Uterus (tissue), 4 donors: ENCODE data around the gene ITGB8. TPM values are rescaled to one million over a fixed set of nuclear protein-coding genes. Genes with fewer than 3 reads are reported as not detected.

Experiments
- DNase-seq, 2 donors: peaks; one replicate each; pipeline ENCODE4 v3.0.0-alpha.2; 2019 to 2020
- H3K27ac ChIP-seq, 2 donors: fragments of 200-600 bp; sonication (generic); 1 replicate in 1 of 2; 2 replicates in 1 of 2; pipeline ENCODE4 v1.5.1; 2016 to 2018
- H3K27me3 ChIP-seq, 2 donors: fragments of 200-600 bp; sonication (generic); one replicate each; pipeline ENCODE4 v1.5.1; 2018 to 2019; ENCODE audit warnings: control low read depth in 1 of 2
- H3K36me3 ChIP-seq, 2 donors: fragments of 200-600 bp; sonication (generic); one replicate each; pipeline ENCODE4 v1.5.1; 2019; ENCODE audit warnings: control low read depth in 1 of 2
- H3K4me1 ChIP-seq, 2 donors: fragments of 200-600 bp; sonication (generic); one replicate each; pipeline ENCODE4 v1.5.1; 2018 to 2019; ENCODE audit warnings: control low read depth in 1 of 2
- H3K4me3 ChIP-seq, 2 donors: fragments of 200-600 bp; sonication (generic); 1 replicate in 1 of 2; 2 replicates in 1 of 2; pipeline ENCODE4 v1.5.1; 2018 to 2019; ENCODE audit warnings: mild to moderate bottlenecking in 1 of 2
- H3K9me3 ChIP-seq, 2 donors: fragments of 200-600 bp; sonication (generic); one replicate each; pipeline ENCODE4 v1.5.1; 2019; ENCODE audit warnings: control low read depth in 1 of 2
- CTCF ChIP-seq, 4 experiments: fragments of 200-600 bp in 2 of 4; fragments of 450-650 bp in 2 of 4; sonication (generic) in 2 of 4; IDR thresholded peaks; one replicate each; pipeline ENCODE4 v1.5.1; 2016 to 2019; ENCODE audit warnings: antibody characterized with exemption in 4 of 4, mild to moderate bottlenecking in 2 of 4, moderate library complexity in 1 of 4
- POLR2A ChIP-seq, 2 donors: fragments of 450-650 bp; IDR thresholded peaks; one replicate each; pipeline ENCODE4 v1.6.1; 2016; ENCODE audit warnings: antibody characterized with exemption in 2 of 2, mild to moderate bottlenecking in 1 of 2, moderate library complexity in 1 of 2
- intact Hi-C: fragments of 100-400 bp; cut with DNase I; formaldehyde crosslinking; loops from one replicate; pipeline ENCODE4 v1.15.1; 2023; ENCODE audit warnings: low total_unique reads
- small RNA-seq: library from RNA; depleted of rRNA; stranded (forward); fragments of <200 nt; gene quantifications from one replicate; pipeline ENCODE3, GENCODE V24; 2016
- total RNA-seq, 4 donors: library from RNA; depleted of rRNA in 3 of 4; stranded (reverse); fragments of >200 nt in 3 of 4; gene quantifications; one replicate each; pipeline versions ENCODE4 v1.1.0 to v1.2.4, GENCODE V29; 2014 to 2023
- donor health status: DM: yes; HTN: yes; CAD: no.

The ITGB8 gene
- total RNA-seq, 4 donors from 2014 or later: 9.1 to 74.8 (median 27.6) TPM

- H3K4me3 ChIP-seq: no peak overlapping the region
- H3K4me1 ChIP-seq: no peaks in the 10 kb centered on the region
- no peaks in the 10 kb centered on the region for H3K9me3 ChIP-seq
- no peak overlapping the region for H3K27ac ChIP-seq
- intact Hi-C loops: no loop called here
- DNase-seq: no peak
- TF ChIP-seq CTCF (IDR thresholded peaks at IDR 0.05): no peak
- TF ChIP-seq POLR2A (IDR thresholded peaks at IDR 0.05): no peak
- no peaks in the 10 kb centered on the region for H3K27me3 ChIP-seq
- H3K36me3 ChIP-seq: no peaks in the 10 kb centered on the region
These were observed 123.5 kb downstream of the ITGB8 start for GRCh38 chr7:20454202-20454601.

GRCh38 chr7:20456701-20457100 is 126.0 kb downstream of the ITGB8 start:
- no peaks in the 10 kb centered on the region for H3K4me1 ChIP-seq
- no peak overlapping the region for H3K27ac ChIP-seq
- TF ChIP-seq CTCF (IDR thresholded peaks at IDR 0.05) (no peak), POLR2A (IDR thresholded peaks at IDR 0.05) (no peak)
- H3K36me3 ChIP-seq: no peaks in the 10 kb centered on the region
- no peak overlapping the region for H3K4me3 ChIP-seq
- H3K27me3 ChIP-seq: no peaks in the 10 kb centered on the region
- no peaks in the 10 kb centered on the region for H3K9me3 ChIP-seq
- no peak for DNase-seq
- intact Hi-C loops: no loop called here

DNA sequence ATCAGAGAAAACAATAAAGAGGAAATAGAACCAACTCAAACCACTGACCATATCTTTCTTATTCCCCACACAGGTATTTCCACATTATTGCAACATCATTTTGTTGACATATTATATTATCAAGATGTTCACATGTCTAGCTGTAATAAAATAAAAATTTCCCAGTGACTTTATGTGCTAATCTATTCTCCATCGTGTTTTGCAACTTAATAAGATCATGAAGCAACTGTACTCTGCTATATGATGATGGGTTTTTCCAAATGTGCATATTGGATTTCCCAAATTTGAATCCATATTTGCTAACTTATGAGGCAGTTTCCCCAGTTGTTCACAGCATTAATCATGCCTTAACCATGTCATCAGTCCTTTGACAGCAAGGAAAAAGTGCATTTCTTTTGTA is 127.8 kb downstream of the ITGB8 start:
- intact Hi-C loops: no loop called here
- no peak overlapping the region for H3K4me3 ChIP-seq
- no peak overlapping the region for H3K27ac ChIP-seq
- H3K36me3 ChIP-seq: no peaks in the 10 kb centered on the region
- no peaks in the 10 kb centered on the region for H3K4me1 ChIP-seq
- DNase-seq: no peak
- no peaks in the 10 kb centered on the region for H3K27me3 ChIP-seq
- H3K9me3 ChIP-seq: no peaks in the 10 kb centered on the region
- TF ChIP-seq POLR2A (IDR thresholded peaks at IDR 0.05): no peak
- TF ChIP-seq CTCF (IDR thresholded peaks at IDR 0.05): no peak

- no peaks in the 10 kb centered on the region for H3K27me3 ChIP-seq
- H3K4me3 ChIP-seq: no peak overlapping the region
- H3K27ac ChIP-seq: no peak overlapping the region
- TF ChIP-seq CTCF (IDR thresholded peaks at IDR 0.05) (no peak), POLR2A (IDR thresholded peaks at IDR 0.05) (no peak)
- no peaks in the 10 kb centered on the region for H3K4me1 ChIP-seq
- no peak for DNase-seq
- no peaks in the 10 kb centered on the region for H3K36me3 ChIP-seq
- H3K9me3 ChIP-seq: no peaks in the 10 kb centered on the region
- intact Hi-C loops: no loop called here
These were observed 128.7 kb downstream of the ITGB8 start for GRCh38 chr7:20459419-20459818.

GRCh38 chr7:20464891-20465290 is 134.2 kb downstream of the ITGB8 start:
- no peak for DNase-seq
- Histone ChIP-seq H3K27me3 (no peaks in the 10 kb centered on the region), H3K4me3 (no peak overlapping the region), H3K9me3 (no peaks in the 10 kb centered on the region), H3K4me1 (no peaks in the 10 kb centered on the region), H3K36me3 (no peaks in the 10 kb centered on the region), H3K27ac (no peak overlapping the region)
- intact Hi-C loops: no loop called here
- TF ChIP-seq CTCF (IDR thresholded peaks at IDR 0.05) (no peak), POLR2A (IDR thresholded peaks at IDR 0.05) (no peak)

Small RNA genes lying within 50 kb of the gene (small RNA-seq; reads per million reads assigned to genes)
- gene RF00275: not detected

Other genes with a start within 250 kb of the ITGB8 start
- 10 to 100 TPM in 1 of 4 donors, 1 to 10 TPM in 2, not detected in 1; 1.0 to 23.9 (median 1.5) TPM for gene MACC1, start 113.5 kb upstream of the ITGB8 start, total RNA-seq